Measurements from ENCODE around the gene ABCC11. TPM values are rescaled to one million over a fixed set of nuclear protein-coding genes. Genes with fewer than 3 reads are reported as not detected.
A peak's percentile ranks its signal among the peaks of the same experiment; 100 is the strongest.

ABCC11 gene
- total and polyA plus RNA-seq, 5 experiments from 2014 or later, result 0.05 to 0.26 TPM; not detected in 3

DNA sequence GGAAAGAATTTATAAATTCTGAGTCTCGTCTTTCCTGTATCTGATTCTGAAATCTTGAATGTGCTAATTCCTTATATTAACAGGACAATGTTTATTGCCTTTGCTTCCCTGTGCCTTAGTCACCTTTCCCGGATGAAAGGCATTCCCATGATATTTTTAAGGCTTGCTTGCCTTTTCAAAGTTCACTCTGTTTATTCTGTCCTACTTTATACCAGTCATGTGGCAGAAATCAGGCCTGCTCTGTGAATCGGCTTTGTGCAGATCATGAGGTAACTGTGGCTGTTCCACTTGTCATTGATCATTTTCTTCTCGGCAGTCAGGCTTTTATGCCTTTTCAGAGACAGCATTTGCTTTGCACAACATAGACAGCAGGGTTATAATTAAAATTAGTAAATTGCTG, 28.8 kb upstream of the ABCC11 start:
- peaks cover 8 to 24% (median 15%) of the 10 kb centered on the region in 4 donors for H3K4me1 Mint-ChIP-seq
- H3K27ac Mint-ChIP-seq, result no peak overlapping the region
- no peaks in the 10 kb centered on the region for H3K9me3 Mint-ChIP-seq
- no peak overlapping the region for H3K4me3 Mint-ChIP-seq
- H3K36me3 Mint-ChIP-seq, result peaks cover 13 to 86% (median 16%) of the 10 kb centered on the region in 3 donors
- no peak for ATAC-seq
- H3K27me3 Mint-ChIP-seq, result no peaks in the 10 kb centered on the region
- no peak for DNase-seq
- POLR2A ChIA-PET, result no interaction called here

DNA sequence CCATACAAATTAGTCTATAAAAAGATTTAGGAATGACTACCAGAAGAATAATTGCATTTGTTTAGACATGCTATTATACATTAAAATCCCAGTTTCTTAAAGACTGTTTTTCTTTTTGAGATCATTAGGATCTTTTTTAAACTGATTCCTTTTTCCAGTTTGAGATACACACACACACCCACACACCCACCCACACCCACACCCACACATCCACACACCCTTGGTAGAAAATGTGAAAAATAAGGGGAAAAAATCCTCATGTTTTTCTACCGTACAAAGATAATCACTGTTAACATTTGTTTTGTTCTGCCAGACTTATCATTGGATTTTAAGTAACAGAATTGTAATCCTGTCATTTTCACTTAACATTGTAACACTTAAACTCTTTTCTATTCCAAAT, 27.1 kb upstream of the ABCC11 start:
- Mint-ChIP-seq H3K27ac (peak overlapping the region in 1 of 10 donors; percentile 18), H3K36me3 (peaks cover 13 to 89% (median 13%) of the 10 kb centered on the region in 3 donors), H3K4me1 (peaks cover 7 to 22% (median 15%) of the 10 kb centered on the region in 4 donors), H3K4me3 (no peak overlapping the region), H3K27me3 (no peaks in the 10 kb centered on the region), H3K9me3 (no peaks in the 10 kb centered on the region)
- POLR2A ChIA-PET, result no interaction called here
- no peak for ATAC-seq
- DNase-seq, result no peak

DNA sequence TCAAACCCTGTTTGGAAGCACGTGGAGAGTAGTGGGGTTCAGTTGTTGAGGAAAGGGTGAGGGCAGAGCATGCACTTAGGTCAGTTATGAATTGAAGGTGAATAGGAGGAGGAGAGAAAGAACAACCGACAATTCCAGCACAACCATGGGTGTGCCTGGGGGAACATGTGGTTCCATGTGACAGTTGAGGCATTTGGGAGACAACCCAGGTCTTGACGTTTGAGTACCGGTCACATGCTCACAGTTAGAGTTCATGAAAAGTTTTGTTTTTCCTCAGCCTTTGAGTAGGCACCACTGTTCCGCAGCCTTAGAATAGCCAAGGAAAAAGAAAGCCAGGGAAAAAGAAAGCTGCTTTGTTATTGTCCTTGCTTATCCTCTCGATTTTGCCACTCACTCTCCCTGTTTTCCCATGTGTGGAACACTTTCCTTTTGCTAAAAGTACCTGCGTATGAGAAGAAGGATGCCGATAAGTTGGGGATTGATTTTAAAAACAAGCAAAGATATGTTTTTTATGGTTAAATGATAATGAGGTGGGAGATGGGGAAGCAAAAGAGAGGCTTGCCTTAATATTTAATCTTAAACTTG, 25.6 kb upstream of the ABCC11 start:
- POLR2A ChIA-PET, result no interaction called here
- Mint-ChIP-seq H3K36me3 (peaks cover 3 to 80% (median 11%) of the 10 kb centered on the region in 3 donors), H3K27me3 (no peaks in the 10 kb centered on the region), H3K9me3 (no peaks in the 10 kb centered on the region), H3K4me1 (peaks cover 0 to 15% (median 11%) of the 10 kb centered on the region in 4 donors), H3K4me3 (no peak overlapping the region), H3K27ac (peak overlapping the region in 2 of 10 donors; percentile 5 to 82)
- DNase-seq (no peak), ATAC-seq (no peak)

DNA sequence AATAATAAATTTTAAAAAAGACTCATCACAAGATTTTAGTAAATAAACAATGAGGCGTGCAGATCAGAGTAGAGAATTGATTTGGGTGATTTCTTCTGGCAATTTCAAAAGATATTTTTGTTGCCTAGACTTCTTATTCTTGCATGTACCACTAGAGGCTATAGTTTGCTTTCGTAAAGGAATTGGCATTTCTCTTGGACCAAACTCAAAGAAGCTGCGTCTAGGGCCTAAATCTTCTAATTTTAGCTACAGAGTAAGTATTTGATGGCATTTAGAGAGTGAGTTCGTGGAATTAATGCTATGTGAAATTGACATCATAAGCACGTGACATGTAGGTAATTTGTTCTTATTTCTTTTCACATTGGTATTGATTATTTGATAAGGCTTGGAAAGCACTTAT, 24.4 kb upstream of the ABCC11 start:
- Mint-ChIP-seq H3K9me3 (no peaks in the 10 kb centered on the region), H3K27me3 (no peaks in the 10 kb centered on the region), H3K27ac (no peak overlapping the region), H3K4me3 (no peak overlapping the region), H3K4me1 (peaks cover 0 to 12% (median 5%) of the 10 kb centered on the region in 4 donors), H3K36me3 (peaks cover 0 to 76% (median 3%) of the 10 kb centered on the region in 3 donors)
- POLR2A ChIA-PET, result no interaction called here
- ATAC-seq (no peak), DNase-seq (no peak)

DNA sequence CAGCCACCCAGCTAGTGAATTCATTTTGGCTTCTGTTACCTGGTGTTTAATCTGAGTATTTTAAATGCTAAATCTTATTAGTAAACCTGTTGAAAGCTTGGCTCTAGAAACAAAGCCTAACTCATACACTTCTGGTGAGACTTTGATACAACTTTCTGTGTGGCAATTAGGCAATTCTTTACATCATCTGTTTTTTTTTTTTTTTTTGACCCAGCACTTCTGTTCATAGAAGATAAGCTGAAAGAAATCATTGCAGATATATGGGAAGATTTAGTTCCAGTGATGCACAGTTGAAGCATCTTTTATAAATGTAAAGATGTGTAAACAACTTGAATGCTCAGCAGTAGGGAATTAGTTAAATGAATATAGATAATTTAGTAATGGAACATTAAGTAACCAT, 21.7 kb upstream of the ABCC11 start:
- H3K36me3 Mint-ChIP-seq, result peaks cover 0 to 75% (median 15%) of the 10 kb centered on the region in 3 donors
- POLR2A ChIA-PET, result no interaction called here
- H3K27me3 Mint-ChIP-seq, result no peaks in the 10 kb centered on the region
- DNase-seq, result no peak
- no peak for ATAC-seq
- H3K4me1 Mint-ChIP-seq, result peaks cover 0 to 5% (median 3%) of the 10 kb centered on the region in 4 donors
- H3K27ac Mint-ChIP-seq, result peak overlapping the region in 6 of 10 donors; percentile 8 to 79 (median 52)
- H3K9me3 Mint-ChIP-seq, result no peaks in the 10 kb centered on the region
- no peak overlapping the region for H3K4me3 Mint-ChIP-seq

DNA sequence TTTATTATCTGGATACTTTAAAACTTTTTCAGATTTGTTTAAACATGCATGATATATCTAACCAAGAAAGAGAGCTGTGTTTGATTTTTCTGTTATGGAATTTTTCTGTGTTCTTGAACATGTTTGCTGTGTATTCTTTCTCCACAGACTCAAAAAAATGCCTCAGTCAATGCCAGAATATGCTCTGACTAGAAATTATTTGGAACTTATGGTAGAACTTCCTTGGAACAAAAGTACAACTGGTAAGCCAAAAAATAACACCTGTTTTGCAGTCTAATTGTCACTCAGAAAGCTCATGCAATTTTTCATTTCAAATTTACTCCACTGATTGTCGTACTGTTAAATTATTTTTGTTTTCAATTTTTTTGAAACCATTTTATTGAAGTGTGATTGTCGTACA, 15.3 kb upstream of the ABCC11 start:
- Mint-ChIP-seq H3K4me1 (peaks cover 2 to 11% (median 6%) of the 10 kb centered on the region in 4 donors), H3K27me3 (no peaks in the 10 kb centered on the region), H3K27ac (peak overlapping the region in 1 of 10 donors; percentile 51), H3K36me3 (peaks cover 33 to 92% (median 45%) of the 10 kb centered on the region in 3 donors), H3K9me3 (peaks cover 0 to 6% (median 0%) of the 10 kb centered on the region in 9 donors), H3K4me3 (no peak overlapping the region)
- POLR2A ChIA-PET, result no interaction called here
- ATAC-seq (no peak), DNase-seq (no peak)

DNA sequence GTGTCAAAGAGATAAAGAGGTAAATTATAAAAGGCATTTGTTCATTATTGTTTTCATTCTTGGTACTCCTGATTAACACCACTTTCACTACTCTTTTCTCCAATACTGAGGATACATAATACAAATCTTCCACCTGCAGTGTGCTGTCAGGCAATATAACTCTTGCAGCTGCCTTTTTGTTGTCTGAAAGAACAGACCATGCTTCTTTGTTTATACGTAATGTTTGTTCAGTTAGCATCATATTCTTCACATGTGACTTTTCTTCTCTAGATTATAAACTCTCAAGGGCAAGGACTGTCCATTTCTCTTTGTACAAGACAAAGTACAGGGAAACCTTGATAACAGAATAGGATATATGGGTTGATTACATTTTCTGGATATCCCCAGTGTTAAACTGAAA, 14.2 kb upstream of the ABCC11 start:
- H3K27ac Mint-ChIP-seq, result peak overlapping the region in 1 of 10 donors; percentile 47
- no peak for DNase-seq
- H3K9me3 Mint-ChIP-seq, result peaks cover 0 to 6% (median 0%) of the 10 kb centered on the region in 9 donors
- H3K4me3 Mint-ChIP-seq, result no peak overlapping the region
- peaks cover 2 to 11% (median 6%) of the 10 kb centered on the region in 4 donors for H3K4me1 Mint-ChIP-seq
- ATAC-seq, result no peak
- POLR2A ChIA-PET, result no interaction called here
- peaks cover 33 to 96% (median 47%) of the 10 kb centered on the region in 3 donors for H3K36me3 Mint-ChIP-seq
- no peaks in the 10 kb centered on the region for H3K27me3 Mint-ChIP-seq

DNA sequence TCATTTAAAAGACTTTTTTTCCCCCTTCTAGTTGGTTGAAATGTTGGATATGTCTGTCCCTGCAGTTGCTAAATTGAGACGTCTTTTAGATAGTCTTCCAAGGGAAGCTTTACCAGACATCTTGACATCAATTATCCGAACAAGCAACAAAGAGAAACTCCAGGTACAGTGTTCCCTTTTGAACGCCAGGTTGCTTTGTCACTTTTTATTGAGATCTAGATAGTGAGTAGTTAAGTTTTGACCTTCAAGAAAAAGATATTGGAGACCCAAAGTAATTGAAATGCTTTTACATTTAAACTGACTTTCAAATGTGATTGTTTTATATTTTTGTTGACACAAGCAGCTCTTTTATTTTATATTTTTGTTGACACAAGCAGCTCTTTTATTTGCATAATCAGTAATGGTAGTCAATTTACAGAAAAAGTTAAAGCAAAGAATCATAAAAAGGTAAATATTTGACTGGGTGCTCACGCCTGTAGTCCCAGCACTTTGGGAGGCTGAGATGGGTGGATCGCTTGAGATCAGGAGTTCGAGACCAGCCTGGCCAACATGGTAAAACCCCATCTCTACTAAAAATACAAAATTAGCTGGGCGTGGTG, 9.3 kb upstream of the ABCC11 start:
- Mint-ChIP-seq H3K4me3 (no peak overlapping the region), H3K36me3 (peaks cover 14 to 95% (median 25%) of the 10 kb centered on the region in 3 donors), H3K9me3 (no peaks in the 10 kb centered on the region), H3K27ac (peak overlapping the region in 1 of 10 donors; percentile 61), H3K4me1 (peaks cover 6 to 34% (median 20%) of the 10 kb centered on the region in 4 donors), H3K27me3 (no peaks in the 10 kb centered on the region)
- ATAC-seq (no peak), DNase-seq (no peak)
- POLR2A ChIA-PET, result interaction anchor here (0.7 kb wide), 1 partner anchor 62 kb away, joined by 3 read pairs; no protein-coding TSS in a partner anchor

DNA sequence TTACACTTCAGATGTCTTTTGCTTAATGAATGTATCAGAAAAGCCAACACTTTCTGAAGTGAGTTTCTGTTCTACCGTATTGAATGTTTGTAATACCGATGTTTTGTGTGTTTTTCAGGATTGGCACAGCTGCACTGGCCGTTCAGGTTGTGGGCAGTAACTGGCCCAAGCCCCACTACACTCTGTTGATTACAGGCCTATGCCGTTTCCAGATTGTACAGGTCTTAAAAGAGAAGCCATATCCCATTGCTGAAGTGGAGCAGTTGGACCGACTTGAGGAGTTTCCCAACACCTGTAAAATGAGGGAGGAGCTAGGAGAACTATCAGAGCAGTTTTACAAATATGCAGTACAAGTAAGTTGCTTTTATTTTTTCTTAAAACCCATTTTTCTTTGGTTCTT, 4.7 kb upstream of the ABCC11 start:
- peaks cover 21 to 56% (median 45%) of the 10 kb centered on the region in 4 donors for H3K4me1 Mint-ChIP-seq
- peak overlapping the region in 1 of 10 donors; percentile 47 for H3K4me3 Mint-ChIP-seq
- H3K27me3 Mint-ChIP-seq, result no peaks in the 10 kb centered on the region
- H3K36me3 Mint-ChIP-seq, result peaks cover 0 to 62% (median 12%) of the 10 kb centered on the region in 3 donors
- DNase-seq (no peak), ATAC-seq (no peak)
- H3K27ac Mint-ChIP-seq, result peak overlapping the region in 4 of 10 donors; percentile 48 to 68 (median 61)
- POLR2A ChIA-PET, result no interaction called here
- H3K9me3 Mint-ChIP-seq, result no peaks in the 10 kb centered on the region

DNA sequence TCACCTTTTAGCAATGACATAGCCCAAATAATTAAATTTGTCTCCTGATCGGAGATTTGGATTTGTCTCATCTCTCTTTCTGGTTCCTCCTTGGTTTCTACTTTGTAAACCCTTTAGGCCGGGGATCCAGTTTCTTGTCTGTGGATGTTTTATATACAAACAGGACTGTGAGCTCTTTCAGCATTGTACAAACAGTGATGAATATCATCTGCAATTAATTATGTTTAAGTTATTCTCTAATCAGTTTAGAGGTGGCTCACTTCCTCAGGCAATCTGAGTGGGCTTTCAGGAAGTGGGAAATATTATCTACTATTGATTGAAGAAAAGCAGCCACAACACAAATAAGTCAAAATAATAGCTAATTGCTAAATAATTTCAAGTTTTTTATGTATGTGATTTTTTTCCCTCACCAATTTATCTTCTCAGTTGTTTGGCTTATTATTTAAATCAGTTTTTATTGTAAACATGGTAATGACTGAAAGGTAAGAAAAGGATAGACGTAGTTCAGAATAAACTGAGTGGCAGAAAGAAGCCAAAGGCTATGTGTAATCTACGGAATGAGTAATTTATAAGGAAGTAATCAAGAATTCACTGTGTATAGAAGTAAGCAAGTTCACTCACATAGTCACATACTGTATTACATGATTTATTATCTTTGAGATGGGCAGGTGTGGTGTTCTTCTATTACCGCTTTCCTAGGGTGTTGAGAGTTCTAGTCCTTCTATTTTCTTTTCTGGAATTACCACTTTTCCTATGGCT, 3.4 kb upstream of the ABCC11 start:
- POLR2A ChIA-PET, result no interaction called here
- Mint-ChIP-seq H3K27me3 (no peaks in the 10 kb centered on the region), H3K9me3 (no peaks in the 10 kb centered on the region), H3K27ac (peak overlapping the region in 5 of 10 donors; percentile 13 to 46 (median 20)), H3K4me3 (peak overlapping the region in 3 of 10 donors; percentile 6 to 27 (median 7)), H3K36me3 (peaks cover 0 to 50% (median 7%) of the 10 kb centered on the region in 3 donors), H3K4me1 (peaks cover 23 to 68% (median 55%) of the 10 kb centered on the region in 4 donors)
- no peak for ATAC-seq
- DNase-seq, result no peak

DNA sequence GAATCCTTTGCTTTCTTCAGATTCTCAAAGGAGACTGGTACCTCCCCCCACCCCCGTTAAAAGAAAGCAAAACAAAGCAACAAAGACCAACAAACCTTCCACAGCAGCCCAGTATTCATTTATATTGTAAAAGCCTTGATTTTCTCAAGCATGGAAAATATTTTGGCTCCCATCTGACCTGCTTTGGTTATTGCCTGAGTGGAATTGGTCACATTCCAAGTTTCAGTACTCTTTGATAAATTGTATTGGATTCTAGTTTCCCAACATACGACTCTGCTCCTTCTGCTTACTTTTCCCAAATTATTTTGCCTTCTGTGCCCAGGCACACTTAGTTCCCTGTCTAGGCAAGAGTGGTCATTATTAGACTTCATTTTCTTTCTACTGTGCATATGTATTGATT, 1.3 kb downstream of the ABCC11 start:
- POLR2A ChIA-PET, result no interaction called here
- Mint-ChIP-seq H3K9me3 (no peaks in the 10 kb centered on the region), H3K27ac (peak overlapping the region in 9 of 10 donors; percentile 2 to 96 (median 35)), H3K4me1 (peaks cover 19 to 63% (median 48%) of the 10 kb centered on the region in 4 donors), H3K36me3 (peaks cover 0 to 9% (median 0%) of the 10 kb centered on the region in 3 donors), H3K4me3 (peak overlapping the region; percentile 9 to 97 (median 92)), H3K27me3 (no peaks in the 10 kb centered on the region)
- DNase-seq (no peak), ATAC-seq (no peak)

DNA sequence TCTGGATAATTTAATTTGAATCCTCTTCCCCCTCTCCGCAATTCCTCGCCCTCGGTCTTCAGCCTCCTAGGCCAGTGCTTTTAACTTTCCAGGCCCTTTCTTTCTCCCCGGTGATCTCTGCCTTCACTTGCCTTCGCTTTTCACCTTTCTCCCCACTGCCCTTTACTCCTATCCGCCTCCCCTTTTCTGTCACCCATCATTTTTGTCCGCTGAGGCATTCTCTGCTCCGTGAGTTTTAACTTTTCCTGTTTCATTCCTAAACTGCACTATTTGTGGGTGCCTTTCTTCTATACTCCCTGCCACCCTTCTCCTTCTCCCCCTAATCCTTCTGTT, 2.5 kb downstream of the ABCC11 start:
- H3K4me1 Mint-ChIP-seq, result peaks cover 16 to 52% (median 39%) of the 10 kb centered on the region in 4 donors
- no peaks in the 10 kb centered on the region for H3K27me3 Mint-ChIP-seq
- POLR2A ChIA-PET, result interaction anchor here (1.2 kb wide), 2 partner anchors 141 to 368 kb away, joined by 4 to 5 read pairs; no protein-coding TSS in a partner anchor
- no peak for DNase-seq
- peak overlapping the region; percentile 90 to 99 (median 96) for H3K27ac Mint-ChIP-seq
- H3K9me3 Mint-ChIP-seq, result peaks cover 0 to 5% (median 0%) of the 10 kb centered on the region in 9 donors
- peak overlapping the region; percentile 90 to 97 (median 94) for H3K4me3 Mint-ChIP-seq
- peaks cover 0 to 9% (median 0%) of the 10 kb centered on the region in 3 donors for H3K36me3 Mint-ChIP-seq
- ATAC-seq, result no peak
